Fibroblast of pulmonary artery (primary cell): ENCODE measurements around the gene UNC5C.

Source experiments
- DNase-seq: peaks from one replicate; pipeline ENCODE4 v3.0.0-alpha.2; 2010; ENCODE audit warnings: low read depth
- H3K4me3 ChIP-seq: replicated peaks from 2 replicates; pipeline ENCODE4 v1.5.1; 2011; ENCODE audit warnings: low read depth, mild to moderate bottlenecking, control low read depth, low read length, moderate library complexity
- CTCF ChIP-seq: IDR thresholded peaks from 2 replicates; pipeline ENCODE4 v1.5.1; 2011; ENCODE audit warnings: mild to moderate bottlenecking, control low read depth, low read length, inconsistent platforms; ENCODE audit errors: missing control alignments

UNC5C gene

GRCh38 chr4:95415346-95415771 is 133.4 kb downstream of the UNC5C start:
- no peak overlapping the region for H3K4me3 ChIP-seq
- TF ChIP-seq CTCF, result no peak
- peak; percentile 15 for DNase-seq

- TF ChIP-seq CTCF, result no peak
- H3K4me3 ChIP-seq, result no peak overlapping the region
- no peak for DNase-seq
These were observed 137.2 kb downstream of the UNC5C start for GRCh38 chr4:95411371-95412088.

- H3K4me3 ChIP-seq, result no peak overlapping the region
- no peak for DNase-seq
- TF ChIP-seq CTCF, result no peak
These were observed 138.3 kb downstream of the UNC5C start for GRCh38 chr4:95410387-95410977.

- TF ChIP-seq CTCF, result no peak
- H3K4me3 ChIP-seq, result no peak overlapping the region
- DNase-seq, result no peak
These were observed 139.0 kb downstream of the UNC5C start for GRCh38 chr4:95409750-95410149.

GRCh38 chr4:95409127-95409526 is 139.6 kb downstream of the UNC5C start:
- peak; percentile 8 for DNase-seq
- no peak for TF ChIP-seq CTCF
- H3K4me3 ChIP-seq, result no peak overlapping the region

- no peak for DNase-seq
- no peak overlapping the region for H3K4me3 ChIP-seq
- TF ChIP-seq CTCF, result no peak
These were observed 146.5 kb downstream of the UNC5C start for GRCh38 chr4:95402299-95402698.

- TF ChIP-seq CTCF, result no peak
- no peak for DNase-seq
- H3K4me3 ChIP-seq, result no peak overlapping the region
These were observed 150.6 kb downstream of the UNC5C start for GRCh38 chr4:95398217-95398616.
